ENCODE results near the gene USH1C. TPM values are rescaled to one million over a fixed set of nuclear protein-coding genes. Genes with fewer than 3 reads are reported as not detected.
A peak's percentile ranks its signal among the peaks of the same experiment; 100 is the strongest.

USH1C gene
- total and polyA plus RNA-seq, 2 experiments from 2014 or later = 0.54 TPM; not detected in 1

GRCh38 chr11:17496406-17496805 lies 47.8 kb downstream of the USH1C start:
- no peaks in the 10 kb centered on the region for H3K4me1 ChIP-seq (ENCODE audit: low read depth)
- H3K36me3 ChIP-seq = no peaks in the 10 kb centered on the region
- H3K27me3 ChIP-seq = peaks cover 6% of the 10 kb centered on the region

GRCh38 chr11:17494019-17494418 lies 50.2 kb downstream of the USH1C start:
- no peak for TF ChIP-seq CTCF (IDR thresholded peaks at IDR 0.05; ENCODE audit: low read depth, low read length)
- H3K4me3 ChIP-seq = no peak overlapping the region
- H3K27me3 ChIP-seq = peaks cover 6% of the 10 kb centered on the region
- H3K9me3 ChIP-seq (ENCODE audit: low read depth) = no peaks in the 10 kb centered on the region
- no peaks in the 10 kb centered on the region for H3K36me3 ChIP-seq
- DNase-seq (ENCODE audit: low read depth in 1 of 2, low spot score in 1 of 2) = no peak
- no peaks in the 10 kb centered on the region for H3K4me1 ChIP-seq (ENCODE audit: low read depth)
- H3K27ac ChIP-seq = no peak overlapping the region

More at GRCh38 chr11:17496406-17496805, 47.8 kb downstream of the USH1C start:
- H3K4me3 ChIP-seq = no peak overlapping the region
- no peak for TF ChIP-seq CTCF (IDR thresholded peaks at IDR 0.05; ENCODE audit: low read depth, low read length)
- no peaks in the 10 kb centered on the region for H3K9me3 ChIP-seq (ENCODE audit: low read depth)
- no peak overlapping the region for H3K27ac ChIP-seq
- DNase-seq (ENCODE audit: low read depth in 1 of 2, low spot score in 1 of 2) = peak; percentile 12 to 75

- peaks cover 6% of the 10 kb centered on the region for H3K27me3 ChIP-seq
- no peaks in the 10 kb centered on the region for H3K36me3 ChIP-seq
- no peak for TF ChIP-seq CTCF (IDR thresholded peaks at IDR 0.05; ENCODE audit: low read depth, low read length)
- DNase-seq (ENCODE audit: low read depth in 1 of 2, low spot score in 1 of 2) = no peak
- no peaks in the 10 kb centered on the region for H3K9me3 ChIP-seq (ENCODE audit: low read depth)
- no peaks in the 10 kb centered on the region for H3K4me1 ChIP-seq (ENCODE audit: low read depth)
- H3K4me3 ChIP-seq = no peak overlapping the region
- no peak overlapping the region for H3K27ac ChIP-seq
Observed at GRCh38 chr11:17490938-17491337, 53.3 kb downstream of the USH1C start.

- no peak for TF ChIP-seq CTCF (IDR thresholded peaks at IDR 0.05; ENCODE audit: low read depth, low read length)
- H3K36me3 ChIP-seq = no peaks in the 10 kb centered on the region
- DNase-seq (ENCODE audit: low read depth in 1 of 2, low spot score in 1 of 2) = no peak
- no peak overlapping the region for H3K4me3 ChIP-seq
- peaks cover under 1% of the 10 kb centered on the region for H3K27me3 ChIP-seq
- no peaks in the 10 kb centered on the region for H3K4me1 ChIP-seq (ENCODE audit: low read depth)
- no peaks in the 10 kb centered on the region for H3K9me3 ChIP-seq (ENCODE audit: low read depth)
- no peak overlapping the region for H3K27ac ChIP-seq
Observed at GRCh38 chr11:17490232-17490631, 54.0 kb downstream of the USH1C start.

GRCh38 chr11:17489751-17490150 lies 54.5 kb downstream of the USH1C start:
- H3K9me3 ChIP-seq (ENCODE audit: low read depth) = no peaks in the 10 kb centered on the region
- no peak overlapping the region for H3K27ac ChIP-seq
- H3K36me3 ChIP-seq = no peaks in the 10 kb centered on the region
- H3K4me1 ChIP-seq (ENCODE audit: low read depth) = no peaks in the 10 kb centered on the region
- DNase-seq (ENCODE audit: low read depth in 1 of 2, low spot score in 1 of 2) = no peak
- no peak overlapping the region for H3K4me3 ChIP-seq
- TF ChIP-seq CTCF (IDR thresholded peaks at IDR 0.05; ENCODE audit: low read depth, low read length) = no peak
- no peaks in the 10 kb centered on the region for H3K27me3 ChIP-seq

GRCh38 chr11:17488563-17488962 lies 55.7 kb downstream of the USH1C start:
- no peak overlapping the region for H3K4me3 ChIP-seq
- DNase-seq (ENCODE audit: low read depth in 1 of 2, low spot score in 1 of 2) = no peak
- TF ChIP-seq CTCF (IDR thresholded peaks at IDR 0.05; ENCODE audit: low read depth, low read length) = no peak
- H3K27me3 ChIP-seq = no peaks in the 10 kb centered on the region
- H3K27ac ChIP-seq = no peak overlapping the region
- H3K36me3 ChIP-seq = no peaks in the 10 kb centered on the region
- H3K9me3 ChIP-seq (ENCODE audit: low read depth) = no peaks in the 10 kb centered on the region
- no peaks in the 10 kb centered on the region for H3K4me1 ChIP-seq (ENCODE audit: low read depth)

Measured in cardiac muscle cell (in vitro differentiated cells and primary cell).